HG02642 (cell line): ENCODE data around the gene ZNF771.
"Not testable (repeated sequence)": the region's sequence is repeated elsewhere in the genome, so short reads cannot be mapped to it uniquely, and the experiment has no call there.

Experiments
- ATAC-seq: cut with Tn5 transposase; IDR thresholded peaks from one replicate; pipeline ENCODE4 v1.9.1; 2021; ENCODE audit warnings: mild to moderate bottlenecking; ENCODE audit not compliant: unreplicated experiment, poor library complexity

The ZNF771 gene

DNA sequence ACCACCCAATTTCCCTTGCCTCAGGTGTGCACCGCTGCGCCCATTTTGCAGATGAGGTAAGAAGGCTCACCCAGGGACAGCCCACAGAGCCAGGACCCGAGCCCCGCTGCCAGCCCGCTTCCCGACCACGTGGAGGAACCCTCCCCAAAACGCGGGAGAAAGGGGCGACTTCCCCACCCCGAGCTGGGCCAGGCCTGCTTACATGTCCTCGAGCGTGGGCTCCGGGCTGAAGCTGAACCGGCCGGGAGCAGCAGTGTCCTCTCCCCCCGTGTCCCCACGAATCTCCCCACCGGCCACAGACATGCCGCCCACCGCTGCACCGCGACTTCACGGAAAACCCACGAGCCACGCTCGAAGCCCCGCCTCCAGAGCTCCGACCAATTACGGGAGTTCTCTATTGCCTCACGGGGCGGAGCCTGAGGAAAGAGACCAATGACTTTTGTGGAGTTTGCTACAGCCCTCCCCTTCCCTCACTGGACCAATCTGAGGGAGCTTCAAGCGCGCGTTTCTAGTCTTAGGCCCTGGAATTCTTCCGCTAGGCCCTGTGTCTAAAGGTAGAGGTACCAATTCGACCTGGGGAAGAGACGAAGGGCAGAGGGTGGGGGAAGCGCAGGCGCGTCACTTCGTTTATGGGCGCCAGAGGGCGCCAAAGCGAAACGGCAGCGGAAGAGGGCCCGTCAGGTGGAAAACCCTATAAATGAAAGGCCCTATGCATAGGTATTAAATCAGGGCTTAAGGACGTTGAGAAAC, 22.4 kb downstream of the ZNF771 start, which contains the start of gene DCTPP1:
TSS of gene DCTPP1 (minus strand) at position 353 of the 750 bp plus-strand sequence. CDS start at position 303, 50 bp downstream.
- ATAC-seq: peak; percentile 96

DNA sequence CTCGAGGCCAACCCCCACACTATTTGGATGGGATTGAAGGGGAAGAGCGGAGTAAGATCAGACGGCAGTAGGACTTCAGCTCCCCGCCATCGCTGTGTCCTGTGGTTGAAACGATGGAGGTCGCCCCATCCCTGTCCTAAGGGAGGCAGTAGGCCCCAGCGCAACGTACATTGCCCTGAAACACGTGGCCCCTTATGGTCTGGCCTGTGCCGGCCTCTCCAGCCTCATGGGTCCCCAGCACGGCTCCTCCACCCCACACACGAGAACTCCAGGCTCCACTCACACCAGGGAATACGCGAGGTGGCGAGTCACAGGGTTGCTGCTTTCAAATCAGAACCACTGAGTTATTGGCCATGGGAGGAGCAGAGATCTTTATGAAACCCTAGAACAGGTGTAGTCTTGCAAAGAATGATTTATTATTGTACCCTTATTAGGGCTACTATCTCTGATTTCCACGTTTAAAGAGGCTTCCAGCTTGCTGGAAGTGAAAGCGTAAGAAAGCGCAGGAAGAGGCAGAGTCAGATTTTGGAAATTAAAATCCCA, 23.1 kb downstream of the ZNF771 start:
- no peak for ATAC-seq

DNA sequence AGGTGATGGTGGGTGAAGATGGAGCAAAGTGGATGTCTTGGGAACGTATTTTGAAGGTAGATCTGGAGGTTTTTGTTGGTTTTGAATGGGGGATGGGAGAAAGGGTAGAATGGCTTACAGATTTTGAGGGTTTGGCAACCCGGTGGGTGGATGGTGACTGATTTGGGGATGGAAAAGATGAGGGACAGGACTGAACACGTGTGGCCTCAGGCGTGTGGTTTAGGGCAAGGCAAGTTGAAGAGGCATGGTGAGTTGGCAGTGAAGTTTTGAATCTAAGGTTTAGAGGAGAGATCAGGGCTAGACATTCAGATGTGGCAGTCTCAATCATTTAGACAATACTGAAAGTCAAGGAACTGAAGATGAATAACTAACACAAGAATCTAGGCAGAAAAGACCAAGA, 27.4 kb downstream of the ZNF771 start:
- no peak for ATAC-seq

DNA sequence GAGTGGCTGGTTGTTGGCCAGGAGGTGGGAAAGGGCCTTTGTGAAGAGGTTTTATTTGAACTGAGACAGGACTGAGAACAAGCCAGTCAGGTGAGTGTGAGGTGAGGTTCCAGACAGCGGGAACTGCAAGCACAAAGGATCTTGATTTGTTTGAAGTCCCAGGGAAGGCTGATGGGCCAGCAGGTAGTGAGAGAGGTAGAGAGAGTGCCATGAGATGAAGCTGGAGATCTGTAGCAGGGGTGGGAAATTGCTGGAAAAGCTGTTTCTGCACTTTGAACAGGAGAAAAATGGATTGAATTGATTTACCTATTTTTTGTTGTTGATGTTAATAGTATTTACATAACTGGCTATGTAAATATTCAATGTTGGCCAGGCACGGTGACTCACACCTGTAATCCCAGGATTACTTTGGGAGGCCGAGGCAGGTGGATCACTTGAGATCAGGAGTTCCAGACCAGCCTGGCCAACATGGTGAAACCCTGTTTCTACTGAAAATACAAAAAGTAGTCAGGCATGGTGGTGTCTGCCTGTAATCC, 30.2 kb downstream of the ZNF771 start:
- no peak for ATAC-seq

DNA sequence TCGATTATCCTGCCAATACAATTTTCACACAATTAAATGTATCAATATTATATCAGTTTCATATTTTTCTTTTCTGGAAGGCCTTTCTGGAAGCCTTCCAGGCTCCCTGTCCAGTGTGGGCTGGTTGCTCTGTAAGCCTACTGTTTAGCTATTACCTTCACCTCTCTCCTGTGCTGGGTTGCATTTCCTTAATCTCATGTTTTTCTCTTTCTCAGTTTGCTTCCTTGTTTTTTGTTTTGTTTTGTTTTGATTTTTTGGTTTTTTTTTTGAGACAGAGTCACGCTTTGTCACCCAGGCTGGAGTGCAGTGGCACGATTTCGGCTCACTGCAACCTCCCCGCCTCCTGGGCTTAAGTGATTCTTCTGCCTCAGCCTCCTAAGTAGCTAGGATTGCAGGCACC, 31.4 kb downstream of the ZNF771 start:
- no peak for ATAC-seq

DNA sequence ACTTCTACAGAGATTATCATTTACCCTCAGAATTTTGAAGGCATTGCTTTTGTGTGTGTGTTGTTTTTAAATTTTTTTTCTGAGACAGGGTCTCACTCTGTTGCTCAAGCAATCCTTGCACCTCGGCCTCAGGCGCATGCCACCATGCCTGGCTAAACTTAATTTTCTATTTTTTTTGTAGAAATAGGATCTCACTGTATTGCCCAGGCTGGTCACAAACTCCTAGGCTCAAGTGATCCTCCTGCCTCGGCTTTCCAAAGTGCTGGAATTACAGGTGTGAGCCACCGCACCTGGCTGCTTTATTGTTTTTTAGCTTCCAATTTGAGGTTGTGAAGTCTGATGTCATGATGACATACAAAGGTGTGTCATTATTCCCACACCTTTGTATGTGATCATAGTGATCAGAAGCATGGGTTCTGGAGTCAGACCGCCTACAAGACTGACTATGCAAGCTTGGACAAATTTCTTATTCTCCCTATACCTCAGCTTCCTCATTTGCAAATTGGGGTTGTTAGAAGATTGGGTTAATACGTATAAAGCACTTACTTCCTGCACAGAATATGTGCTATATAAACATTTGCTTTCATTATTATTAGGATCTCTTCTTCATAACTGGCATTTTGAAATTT, 32.4 kb downstream of the ZNF771 start:
- no peak for ATAC-seq

DNA sequence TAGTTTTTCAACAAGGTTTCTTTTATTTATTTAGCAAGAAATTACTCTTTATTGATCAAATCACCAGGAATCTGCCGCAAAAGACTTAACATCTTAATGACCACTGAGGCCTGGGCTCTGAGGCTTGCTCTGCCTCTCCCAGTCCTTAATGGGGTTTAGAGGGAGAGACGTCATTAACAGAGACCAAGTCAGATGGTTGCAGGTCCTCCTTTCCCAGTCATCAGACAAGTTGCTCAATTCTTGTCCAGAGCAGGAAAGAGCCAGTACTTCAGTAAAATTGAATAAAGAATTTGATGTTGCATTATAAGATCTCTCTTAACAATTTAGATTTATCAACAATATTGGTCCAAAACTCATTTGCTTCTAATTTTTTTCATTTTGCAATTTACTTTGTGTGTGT, 36.2 kb downstream of the ZNF771 start:
- ATAC-seq: no peak

DNA sequence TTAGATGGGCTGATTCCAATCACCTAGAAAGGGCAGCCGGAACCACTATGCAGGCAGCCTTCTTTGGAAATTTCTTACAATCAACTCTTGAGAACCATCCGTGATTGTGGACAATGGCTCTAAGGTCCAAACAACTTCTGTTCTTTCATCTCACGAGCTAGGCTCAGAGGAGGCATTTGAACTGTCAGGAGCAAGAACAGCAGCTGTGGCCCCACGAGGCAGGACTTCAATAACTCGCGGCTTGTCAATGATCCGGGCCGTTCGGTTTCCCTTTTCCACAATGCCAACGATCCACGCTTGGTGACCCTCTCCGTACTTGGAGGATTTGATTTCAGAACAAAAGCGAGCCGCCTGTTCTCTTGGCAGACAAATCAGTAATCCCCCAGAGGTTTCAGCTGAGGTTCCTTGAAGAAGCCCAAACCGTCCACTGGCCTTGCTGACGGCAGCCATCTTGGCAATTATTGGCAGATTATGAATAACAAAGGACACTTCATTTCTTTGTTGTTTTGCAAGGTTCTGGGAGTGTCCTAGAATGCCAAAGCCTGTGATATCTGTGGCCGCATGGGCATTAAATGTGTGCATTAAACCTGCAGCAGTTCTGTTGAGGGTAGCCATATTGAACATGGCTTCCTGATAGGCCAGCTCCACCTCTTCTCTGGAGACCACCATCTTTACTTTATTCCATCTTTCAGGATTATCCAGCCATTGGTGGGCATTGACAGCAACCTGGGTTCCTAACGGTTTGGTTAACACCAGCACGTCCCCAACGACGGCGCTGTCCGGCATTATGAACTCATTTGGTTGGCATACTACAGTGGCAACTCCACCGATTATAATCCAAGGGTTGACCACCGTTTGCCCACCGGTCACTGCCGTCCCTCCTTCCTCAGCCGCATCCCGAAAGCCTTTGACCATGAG, 37.1 kb downstream of the ZNF771 start:
- no peak for ATAC-seq

DNA sequence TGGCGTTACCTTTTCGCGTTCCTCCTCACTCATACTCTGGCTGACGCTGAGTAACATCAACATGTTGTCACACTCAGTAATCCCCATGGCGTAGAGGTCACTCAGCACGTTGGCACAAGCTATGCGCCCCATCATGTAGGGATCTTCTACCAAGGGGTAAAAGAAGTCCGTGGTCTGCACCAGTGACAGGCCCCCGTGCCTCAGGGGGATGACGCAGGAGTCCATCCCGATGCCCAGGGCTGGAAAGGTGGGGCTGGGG, 37.7 kb downstream of the ZNF771 start:
- ATAC-seq: peak; percentile 9

DNA sequence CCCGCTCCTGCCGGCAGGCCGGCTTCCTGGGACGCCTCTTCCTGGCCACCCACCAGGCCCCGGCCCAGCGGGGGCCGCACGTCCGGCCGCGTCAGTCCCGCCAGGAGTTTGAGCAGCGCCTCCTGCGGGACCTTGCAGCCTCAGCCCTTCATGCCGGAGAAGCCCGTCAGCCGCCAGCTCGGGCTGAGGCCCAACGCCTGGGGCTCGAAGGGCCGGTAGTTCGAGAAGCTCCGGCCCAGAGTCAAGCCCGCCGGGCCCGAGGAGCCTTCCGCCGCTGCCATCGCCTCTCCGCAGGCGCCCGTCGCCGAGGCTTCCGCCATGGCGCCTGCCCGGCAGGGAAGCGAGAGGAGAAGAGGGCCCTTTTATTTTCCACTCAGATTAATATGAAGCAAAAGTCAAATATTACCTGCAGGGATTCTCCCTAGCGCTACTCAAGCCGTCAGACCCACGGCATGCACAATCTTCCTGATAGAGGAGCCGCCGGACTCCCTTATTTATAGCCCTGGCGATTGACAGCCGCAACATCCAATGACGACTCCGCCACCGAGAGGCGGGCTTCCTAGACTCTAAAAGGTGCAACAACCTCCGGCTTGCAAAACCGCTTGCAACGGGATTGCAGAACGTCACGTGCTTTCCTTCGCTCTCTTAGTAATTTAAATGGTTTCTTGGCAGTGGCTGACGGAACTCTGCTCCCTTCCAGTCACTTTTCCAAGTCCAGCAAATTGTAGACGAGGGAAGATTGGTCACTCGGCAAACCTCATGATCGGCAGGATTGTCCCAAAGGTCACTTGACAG, 38.2 kb downstream of the ZNF771 start, which contains the start of gene SEPHS2:
TSS of gene SEPHS2 (minus strand) at position 467 of the 795 bp plus-strand sequence. CDS start at position 320, 147 bp downstream.
- peak; percentile 89 for ATAC-seq

DNA sequence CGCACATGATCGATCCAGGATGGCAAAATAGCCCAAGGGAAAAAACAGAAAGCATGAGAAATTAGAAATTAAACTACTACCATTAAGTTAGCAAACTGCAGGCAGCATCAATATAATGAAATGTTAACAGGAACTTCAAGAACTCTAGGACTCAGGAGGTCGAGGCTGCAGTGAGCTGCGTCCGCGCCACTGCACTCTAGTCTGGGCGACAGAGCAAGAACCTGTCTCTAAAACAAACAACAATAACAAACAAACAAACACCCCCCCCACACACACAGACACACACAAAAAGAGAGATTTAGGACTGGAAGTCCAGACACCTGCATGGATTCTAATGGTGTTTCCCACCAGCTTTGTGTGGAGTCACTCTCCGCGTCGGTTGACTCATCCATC, 38.8 kb downstream of the ZNF771 start:
- ATAC-seq: no peak

DNA sequence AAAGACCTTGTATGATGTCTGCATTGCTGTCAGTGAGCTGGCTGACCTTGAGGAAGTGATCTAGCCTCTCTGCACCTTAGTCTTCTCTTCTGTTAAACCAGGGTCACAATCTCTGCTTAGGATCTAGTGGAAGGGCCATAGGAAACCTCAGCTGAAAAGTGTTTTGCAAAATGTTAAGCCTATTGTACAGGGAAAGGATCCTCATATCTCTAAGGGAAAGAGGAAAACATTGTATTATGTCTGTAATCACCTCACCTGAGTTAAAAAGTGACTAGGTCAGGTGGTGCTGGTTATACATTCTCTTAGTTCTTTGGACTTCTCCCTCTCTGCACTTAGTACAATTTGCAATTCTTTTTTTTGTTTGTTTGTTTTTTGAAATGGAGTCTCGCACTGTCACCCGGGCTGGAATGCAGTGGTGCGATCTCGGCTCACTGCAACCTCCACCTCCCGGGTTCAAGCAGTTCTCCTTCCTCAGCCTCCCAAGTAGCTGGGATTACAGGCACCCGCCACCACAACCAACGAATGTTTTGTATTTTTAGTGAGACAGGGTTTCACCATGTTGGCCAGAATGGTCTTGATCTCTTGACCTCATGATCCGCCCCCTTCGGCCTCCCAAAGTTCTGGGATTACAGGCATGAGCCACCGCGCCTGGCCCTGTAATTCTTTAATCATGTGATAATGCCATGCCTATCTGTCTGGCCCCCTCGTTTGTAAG, 40.3 kb downstream of the ZNF771 start:
- no peak for ATAC-seq

DNA sequence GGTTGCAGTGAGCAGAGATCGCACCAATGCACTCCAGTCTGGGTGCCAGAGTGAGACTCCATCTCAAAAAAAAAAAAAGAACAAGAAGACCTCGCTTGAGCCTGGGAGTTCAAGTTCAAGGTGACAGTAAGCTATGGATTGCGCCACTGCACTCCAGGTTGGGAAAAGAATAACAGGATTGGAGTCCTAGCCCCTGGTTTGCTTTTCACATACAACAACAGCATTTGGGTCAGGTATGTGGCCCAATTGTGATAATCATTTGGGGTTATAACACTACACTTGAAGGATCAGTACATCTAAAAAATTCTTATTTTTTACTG, 41.7 kb downstream of the ZNF771 start:
- ATAC-seq: no peak

DNA sequence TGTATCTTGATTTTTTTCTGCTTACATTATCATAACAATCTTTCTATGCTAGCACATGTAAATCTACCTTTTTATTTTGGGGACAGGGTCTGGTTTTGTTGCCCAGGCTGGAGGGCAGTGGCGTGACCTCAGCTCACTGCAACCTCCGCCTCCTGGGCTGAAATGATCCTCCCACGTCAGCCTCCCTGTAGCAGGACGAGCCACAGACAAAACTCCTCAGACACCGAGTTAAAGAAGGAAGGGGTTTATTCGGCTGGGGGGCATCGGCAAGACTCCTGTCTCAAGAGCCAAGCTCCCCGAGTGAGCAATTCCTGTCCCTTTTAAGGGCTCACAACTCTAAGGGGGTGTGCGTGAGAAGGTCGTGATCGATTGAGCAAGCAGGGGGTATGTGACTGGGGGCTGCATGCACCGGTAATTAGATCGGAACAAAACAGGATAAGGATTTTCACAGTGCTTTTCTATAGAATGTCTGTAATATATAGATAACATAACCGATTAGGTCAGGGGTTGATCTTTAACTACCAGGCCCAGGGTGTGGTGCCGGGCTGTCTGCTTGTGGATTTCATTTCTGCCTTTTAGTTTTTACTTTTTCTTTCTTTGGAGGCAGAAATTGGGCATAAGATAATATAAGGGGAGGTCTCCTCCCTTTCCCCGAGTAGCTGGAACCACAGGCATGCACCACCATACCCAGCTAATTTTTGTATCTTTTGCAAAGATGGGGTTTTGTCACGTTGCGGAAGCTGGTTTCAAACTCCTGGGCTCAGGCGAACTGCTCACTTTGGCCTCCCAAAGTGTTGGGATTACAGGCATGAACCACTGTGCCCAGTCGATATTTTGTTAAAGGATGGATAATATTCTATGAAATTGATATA, 45.5 kb downstream of the ZNF771 start:
- not testable (repeated sequence) for ATAC-seq

DNA sequence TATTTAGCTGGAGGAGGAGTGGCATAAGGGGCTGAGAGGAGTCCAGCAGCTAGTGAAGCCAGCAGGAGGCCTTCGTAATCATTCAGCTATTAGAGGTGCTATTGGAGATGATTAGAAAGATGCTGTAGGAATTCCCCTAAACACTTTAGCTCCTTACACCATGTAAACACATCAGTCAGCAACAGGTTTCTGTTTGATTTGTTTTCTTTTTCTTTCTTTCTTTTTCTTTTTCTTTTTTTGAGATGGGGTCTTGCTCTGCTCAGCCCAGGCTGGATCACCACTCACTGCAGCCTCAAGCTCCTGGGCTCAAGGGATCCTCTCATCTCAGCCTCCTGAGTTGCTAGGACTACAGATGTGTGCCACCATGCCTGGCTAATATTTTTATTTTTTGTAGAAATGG, 48.9 kb downstream of the ZNF771 start:
- no peak for ATAC-seq

DNA sequence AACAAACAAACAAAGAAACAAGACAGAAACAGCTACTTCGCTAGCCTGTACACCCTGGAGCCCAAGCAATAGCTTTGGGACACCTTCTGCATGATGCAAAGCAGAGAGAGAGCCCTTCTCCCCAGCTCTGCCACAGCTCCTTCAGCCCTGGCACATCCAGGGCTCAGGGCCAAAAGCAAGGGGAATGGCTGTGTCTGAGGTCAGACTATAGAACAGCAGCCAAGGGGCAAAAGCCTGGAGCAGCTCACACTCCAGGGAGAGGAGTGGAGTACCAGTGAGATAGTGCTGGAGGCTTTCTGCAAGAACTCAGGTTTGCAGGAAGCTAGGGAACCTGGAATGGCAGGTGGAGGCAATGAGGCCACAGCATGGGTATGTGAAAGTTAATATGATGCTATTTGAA, 49.9 kb downstream of the ZNF771 start:
- ATAC-seq: no peak

DNA sequence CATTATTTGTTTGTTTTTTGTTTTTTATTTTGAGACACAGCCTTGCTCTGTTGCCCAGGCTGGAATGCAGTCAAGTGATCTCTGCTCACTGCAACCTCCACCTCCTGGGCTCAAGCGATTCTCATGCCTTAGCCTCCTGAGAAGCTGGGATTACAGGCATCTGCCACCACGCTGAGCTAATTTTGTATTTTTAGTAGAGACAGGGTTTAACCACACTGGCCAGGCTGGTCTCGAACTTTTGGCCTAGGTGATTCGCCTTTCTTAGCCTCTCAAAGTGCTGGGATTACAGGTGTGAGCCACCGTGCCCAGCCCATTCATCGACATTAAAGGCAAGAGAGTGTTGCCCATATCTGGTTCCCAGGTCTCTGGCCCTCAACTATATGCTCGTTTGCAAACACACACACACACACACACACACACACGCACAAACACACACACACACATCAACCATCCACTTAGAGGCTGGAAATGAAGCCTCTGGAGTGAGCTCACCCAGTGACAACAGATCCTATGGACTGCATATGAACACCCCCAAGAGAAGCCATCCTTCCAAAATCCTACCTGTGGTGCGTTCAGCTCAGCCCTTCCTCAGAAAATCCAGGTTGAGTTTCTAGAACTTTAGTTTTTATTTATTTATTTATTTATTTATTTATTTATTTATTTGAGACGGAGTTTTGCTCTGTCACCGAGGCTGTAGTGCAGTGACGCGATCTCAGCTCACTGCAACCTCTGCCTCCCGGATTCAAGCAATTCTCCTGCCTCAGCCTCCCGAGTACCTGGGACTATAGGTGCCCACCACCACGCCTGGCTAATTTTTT, 50.5 kb downstream of the ZNF771 start:
- no peak for ATAC-seq
